HG03066 (cell line): ENCODE measurements around the gene EGFR.

Experiments used
- ATAC-seq: cut with Tn5 transposase; IDR thresholded peaks from one replicate; pipeline ENCODE4 v1.9.1; 2021; ENCODE audit warnings: low read depth; ENCODE audit not compliant: unreplicated experiment

Gene EGFR

DNA sequence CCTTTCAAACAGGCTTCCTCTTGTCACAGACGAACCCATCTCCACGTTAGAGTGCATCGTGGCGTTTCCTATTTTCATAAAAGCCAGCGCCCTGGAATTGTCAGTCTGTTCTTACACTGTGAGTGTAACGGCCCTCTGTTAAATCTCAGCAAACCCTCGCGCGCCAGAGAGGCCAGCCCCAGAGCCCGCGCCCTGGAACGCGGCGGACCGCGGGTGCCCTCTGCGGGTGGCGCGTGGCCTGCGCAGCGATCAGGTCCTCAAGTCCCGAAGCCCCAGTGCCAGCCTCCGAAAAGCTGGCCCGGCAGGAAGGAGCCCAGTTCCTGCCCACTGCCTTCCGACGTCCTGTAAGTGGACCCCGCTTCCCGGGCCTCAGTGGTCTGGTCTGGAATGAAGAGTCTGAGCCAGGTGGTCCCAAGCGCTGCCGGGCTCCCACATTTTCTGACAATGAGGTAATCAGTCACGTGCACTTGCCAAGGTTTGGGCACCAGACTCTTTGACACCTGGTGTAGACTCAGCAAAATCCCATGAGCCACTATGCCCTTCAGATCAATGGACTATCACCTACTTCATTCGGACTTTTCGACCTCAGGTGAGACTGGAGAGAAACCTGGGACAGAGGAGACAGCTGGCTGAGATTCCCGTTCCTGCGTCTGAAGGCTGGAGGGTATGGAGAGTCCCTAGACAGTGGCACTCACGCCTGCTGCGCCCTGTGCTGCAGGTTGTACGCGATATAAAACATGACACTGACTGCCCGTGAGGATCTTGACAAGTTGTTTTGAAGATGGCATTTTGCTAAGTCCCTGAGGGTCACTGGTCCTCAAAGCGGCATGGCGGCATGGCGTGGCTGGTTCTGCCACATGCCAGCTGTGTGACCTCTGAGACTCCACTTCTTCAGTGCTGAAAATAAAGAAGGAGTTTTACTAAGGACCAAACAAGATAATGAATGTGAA is 237.0 kb downstream of the EGFR start:
- ATAC-seq = peak; percentile 86

DNA sequence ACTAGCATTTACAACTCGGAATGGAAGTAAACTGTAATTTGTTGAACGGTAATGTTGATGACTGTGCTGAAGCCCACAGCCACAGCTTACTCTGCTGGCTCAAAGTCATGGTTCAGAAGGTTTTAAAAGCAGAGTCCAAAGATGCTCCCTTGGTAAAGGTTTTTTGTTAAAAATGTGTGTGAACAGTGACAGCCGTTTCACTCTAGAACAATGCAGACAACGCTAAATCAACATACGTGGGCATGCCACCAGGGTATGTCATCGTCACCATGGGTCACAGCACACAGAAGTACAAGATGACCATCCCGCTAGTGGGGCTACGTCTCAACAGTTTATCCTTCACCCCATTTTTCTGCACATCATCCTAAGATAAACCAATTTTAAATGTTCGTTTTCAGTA is 239.8 kb downstream of the EGFR start:
- ATAC-seq = no peak

DNA sequence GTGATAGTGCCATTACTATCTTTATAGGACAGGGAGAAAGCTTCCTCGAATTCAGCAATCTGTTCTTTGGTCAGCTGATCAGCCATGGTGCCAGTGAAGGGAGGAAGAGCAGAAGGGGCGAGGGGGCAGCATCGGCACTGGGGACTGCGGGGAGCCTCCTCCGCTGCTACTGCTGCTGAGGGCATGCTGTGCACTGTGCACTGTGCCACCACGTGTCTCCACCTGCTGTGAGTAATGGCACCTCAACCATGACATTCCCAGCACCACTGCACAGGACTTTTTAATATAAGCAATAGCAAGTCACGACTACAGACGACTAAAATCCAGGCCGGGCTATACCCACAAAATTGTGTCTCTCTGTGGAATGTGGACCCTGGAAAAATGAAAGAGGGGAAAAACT is 241.4 kb downstream of the EGFR start:
- no peak for ATAC-seq

- ATAC-seq = no peak
Observed at GRCh38 chr7:55260676-55261385, 242.0 kb downstream of the EGFR start.
